Limb (tissue), 2 donors: ENCODE measurements around the gene SNAP25.
A peak's percentile ranks its signal among the peaks of the same experiment; 100 is the strongest.

Source experiments
- DNase-seq, 2 donors: peaks; one replicate each; pipeline ENCODE4 v3.0.0-alpha.2; 2016; ENCODE audit errors: extremely low spot score in 2 of 2

The SNAP25 gene

DNA sequence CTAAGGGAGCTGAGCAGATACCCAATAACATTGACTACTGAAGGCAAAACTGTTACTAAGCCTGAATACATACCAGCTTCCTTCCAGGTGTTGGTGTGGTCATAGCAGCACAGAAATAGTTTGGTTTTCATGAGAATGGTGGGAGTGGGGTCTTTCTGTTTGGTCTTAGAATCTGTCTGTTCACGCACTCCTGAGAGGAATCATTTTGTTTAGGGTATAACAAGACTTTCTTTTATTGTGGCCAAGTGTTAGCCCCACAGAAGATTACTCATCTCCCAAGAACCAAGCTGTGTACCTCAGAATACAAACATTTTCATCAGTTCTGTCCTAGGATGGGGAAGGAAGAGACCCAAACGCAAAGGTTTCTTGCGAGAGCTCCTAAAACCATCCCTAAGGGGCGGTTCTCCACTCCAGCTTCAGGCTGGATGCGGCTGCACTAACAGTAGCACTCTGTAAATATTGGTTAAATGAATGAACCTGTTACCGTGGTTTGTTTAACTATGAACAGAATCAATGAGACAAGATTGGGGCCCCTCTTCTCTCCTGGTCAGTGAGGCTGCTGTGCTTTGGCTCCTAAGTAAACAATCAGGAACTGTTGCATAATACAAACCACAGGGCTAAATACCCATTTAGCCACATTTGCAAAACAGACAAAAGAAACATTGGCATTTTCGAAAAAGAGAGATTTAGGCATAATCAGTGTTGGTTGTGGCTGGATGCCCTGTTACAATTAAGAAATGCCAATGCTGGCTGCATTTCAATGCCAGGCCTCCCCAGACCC lies 44.9 kb downstream of the SNAP25 start:
- no peak for DNase-seq

DNA sequence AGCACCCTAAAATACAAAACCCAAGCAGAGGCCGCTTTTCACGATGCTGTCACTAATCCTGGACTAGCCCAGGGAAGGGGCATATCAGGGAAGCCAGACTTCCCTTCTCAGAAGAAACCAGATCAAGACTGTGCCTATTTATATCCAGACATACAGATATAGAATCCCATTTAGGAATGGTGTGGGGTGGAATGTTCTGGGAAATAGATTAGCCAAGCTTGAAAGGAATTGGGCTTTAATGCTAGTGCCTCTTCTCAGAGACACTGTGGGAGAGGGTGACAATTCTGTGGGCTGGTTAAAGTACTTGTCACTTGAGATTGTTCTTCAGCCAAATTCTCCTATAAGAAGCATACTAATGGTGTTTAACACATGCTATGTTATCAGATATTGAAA lies 45.5 kb downstream of the SNAP25 start:
- DNase-seq: no peak

- DNase-seq: no peak
Measured at GRCh38 chr20:10268636-10269035, 50.0 kb downstream of the SNAP25 start.

DNA sequence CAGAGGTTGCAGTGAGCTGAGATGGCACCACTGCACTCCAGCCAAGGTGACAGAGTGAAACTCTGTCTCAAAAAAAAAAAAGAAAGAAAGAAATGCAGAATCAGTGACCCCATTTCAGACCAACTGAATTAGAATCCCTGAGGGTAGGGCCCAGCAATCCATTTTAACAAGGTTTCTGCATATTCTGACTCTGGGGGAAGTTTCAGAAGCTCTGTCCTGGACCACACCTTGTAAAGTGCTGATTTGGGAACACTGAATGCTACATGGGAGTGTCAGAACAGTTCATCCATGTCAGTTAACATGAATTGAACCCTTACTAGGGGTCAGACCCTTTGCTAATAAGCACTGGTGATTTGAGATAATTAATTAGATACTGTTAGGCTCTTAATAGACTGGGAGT lies 52.0 kb downstream of the SNAP25 start:
- DNase-seq: no peak

- peak; percentile 47 to 55 for DNase-seq
Measured at GRCh38 chr20:10271494-10272219, 53.0 kb downstream of the SNAP25 start.

GRCh38 chr20:10276878-10277580 lies 58.4 kb downstream of the SNAP25 start:
- no peak for DNase-seq

DNA sequence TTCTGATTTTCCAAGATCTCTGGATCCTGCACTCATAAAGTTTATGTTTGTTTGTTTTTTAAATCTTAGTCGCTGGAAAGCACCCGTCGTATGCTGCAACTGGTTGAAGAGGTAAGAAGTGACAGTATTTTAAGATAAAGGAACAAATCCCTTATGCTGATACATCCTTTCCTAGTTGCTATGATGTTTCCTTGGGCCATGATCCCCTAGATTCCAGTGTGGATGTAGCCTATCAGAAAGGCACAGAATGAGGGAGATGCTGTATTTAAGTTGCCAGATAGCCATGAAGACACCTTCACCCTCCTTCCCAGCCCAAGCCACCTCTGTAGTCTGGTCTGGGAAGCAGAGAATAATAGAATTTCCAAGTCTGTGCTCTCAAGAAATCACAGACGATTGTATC lies 59.0 kb downstream of the SNAP25 start:
- DNase-seq: no peak

DNA sequence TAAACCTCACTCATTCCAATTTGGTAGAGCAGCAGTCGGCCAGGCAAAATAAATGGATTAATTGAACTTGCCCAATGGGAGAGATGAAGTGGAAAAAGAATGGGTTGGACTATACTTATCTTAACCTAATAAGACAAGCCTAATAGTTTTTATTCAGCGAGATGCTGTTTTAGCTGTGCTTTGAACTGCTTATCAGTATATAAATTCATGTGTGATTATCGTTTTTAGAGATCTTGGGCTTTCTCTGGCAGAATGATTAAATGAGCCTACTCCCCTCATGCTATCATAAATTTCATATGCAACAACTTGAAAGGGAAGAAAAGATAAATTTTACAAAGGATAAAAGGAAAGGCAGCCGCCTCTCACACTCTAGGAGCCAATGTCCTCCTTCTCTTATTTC lies 59.8 kb downstream of the SNAP25 start:
- DNase-seq: no peak

DNA sequence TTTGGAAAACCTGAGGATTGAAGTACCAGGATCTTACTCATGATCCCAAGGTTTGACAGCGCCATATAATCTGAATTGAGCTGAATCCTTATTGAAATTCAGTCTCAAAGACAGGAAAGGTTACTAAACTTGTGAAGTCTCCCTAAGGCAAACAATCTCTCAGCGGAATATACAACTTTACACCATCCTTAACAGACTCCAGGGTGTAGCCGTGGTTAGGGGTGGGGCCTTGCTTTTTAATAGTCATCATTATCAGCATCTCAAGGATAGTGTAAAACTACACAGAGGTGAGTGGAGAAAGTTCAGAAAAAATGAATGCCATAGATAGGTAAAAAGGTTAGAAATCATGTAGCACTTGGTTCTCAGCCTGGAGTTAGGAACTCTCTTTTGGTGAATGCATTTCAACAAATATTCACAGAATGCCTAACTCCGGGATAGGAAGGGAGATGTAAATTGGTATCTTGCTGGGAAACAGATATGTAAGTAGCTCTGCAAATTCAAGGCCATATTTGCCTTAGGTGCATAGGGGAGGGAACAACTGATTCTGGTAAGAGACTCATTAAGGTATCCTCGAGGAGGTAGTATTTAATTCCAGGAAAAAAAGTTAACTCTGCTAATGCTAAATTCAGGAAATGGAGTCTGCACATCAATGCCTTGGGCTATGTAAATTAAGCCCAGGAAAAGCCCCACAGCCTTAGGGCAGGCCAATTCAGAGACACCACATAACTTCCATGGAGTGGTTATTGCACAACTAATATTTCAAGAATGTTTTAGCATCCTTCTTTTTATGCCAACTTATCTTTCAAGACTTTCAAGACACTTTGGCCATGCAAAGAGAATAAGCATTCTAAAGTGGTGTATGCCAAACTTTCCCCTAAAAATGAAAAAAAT lies 61.6 kb downstream of the SNAP25 start:
- DNase-seq: no peak

- DNase-seq: no peak
Measured at GRCh38 chr20:10281911-10282310, 63.3 kb downstream of the SNAP25 start.

DNA sequence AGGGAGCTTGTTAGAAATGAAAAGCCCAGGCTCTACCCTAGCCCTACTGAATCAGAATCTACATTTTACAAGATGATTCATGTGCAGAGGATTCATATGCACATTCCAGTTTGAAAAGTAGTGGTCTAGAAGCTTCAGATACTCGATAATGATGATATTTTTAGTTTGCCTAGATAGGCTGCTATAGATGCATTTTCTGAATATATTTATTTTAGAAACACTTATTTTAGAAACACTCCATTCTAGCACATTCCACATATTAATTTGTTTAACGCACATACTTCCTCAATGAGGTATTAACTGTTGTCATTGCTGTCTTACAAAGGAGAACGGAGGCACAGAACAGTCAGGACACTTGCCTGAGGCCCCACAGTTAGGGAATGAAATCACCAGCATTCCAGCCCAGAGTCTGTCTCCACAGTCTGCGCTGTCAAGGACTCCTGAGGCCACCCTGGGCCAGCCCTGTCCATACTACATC lies 64.4 kb downstream of the SNAP25 start:
- no peak for DNase-seq

DNA sequence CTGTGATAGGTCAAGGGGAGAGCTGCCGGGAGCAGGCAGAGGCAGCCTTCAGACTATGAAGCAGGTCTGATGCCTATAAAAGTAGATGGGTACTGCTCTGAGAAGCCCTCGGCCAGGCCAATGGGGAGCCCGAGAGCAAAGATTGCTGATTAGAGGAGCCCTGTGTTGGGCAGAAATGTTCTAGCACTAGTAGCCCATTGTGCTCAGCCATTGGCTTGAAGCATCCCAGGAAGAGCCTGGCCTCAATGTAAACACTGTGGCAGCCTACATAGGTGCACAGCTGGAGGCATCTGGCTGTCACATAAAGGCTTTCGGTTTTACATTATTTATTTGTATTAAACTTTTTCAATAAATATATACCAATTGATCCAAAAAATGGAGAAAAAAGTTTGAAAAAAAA lies 67.7 kb downstream of the SNAP25 start:
- no peak for DNase-seq

DNA sequence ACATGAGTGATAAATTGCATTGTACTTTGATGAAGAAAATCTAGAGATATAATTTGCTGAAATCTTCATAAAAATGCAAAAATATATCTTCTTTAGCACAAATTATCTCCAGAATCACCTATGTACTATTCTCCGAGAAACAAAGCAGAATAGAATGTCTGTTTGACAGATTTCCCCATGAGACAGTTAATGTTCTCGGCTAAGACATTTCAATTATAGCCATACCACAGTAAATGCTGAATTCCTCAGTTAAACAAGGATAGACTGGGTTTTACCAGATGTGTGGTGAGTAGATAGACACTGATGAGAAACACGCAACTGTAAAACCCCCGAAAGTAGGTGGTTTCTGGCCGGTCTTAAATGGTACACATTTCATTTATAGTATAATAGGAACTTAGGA lies 69.8 kb downstream of the SNAP25 start:
- DNase-seq: no peak

- no peak for DNase-seq
Measured at GRCh38 chr20:10288954-10289646, 70.5 kb downstream of the SNAP25 start.

- DNase-seq: no peak
Measured at GRCh38 chr20:10291568-10292248, 73.1 kb downstream of the SNAP25 start.

- DNase-seq: no peak
Measured at GRCh38 chr20:10297223-10297622, 78.6 kb downstream of the SNAP25 start.

GRCh38 chr20:10297684-10298240 lies 79.1 kb downstream of the SNAP25 start:
- no peak for DNase-seq

DNA sequence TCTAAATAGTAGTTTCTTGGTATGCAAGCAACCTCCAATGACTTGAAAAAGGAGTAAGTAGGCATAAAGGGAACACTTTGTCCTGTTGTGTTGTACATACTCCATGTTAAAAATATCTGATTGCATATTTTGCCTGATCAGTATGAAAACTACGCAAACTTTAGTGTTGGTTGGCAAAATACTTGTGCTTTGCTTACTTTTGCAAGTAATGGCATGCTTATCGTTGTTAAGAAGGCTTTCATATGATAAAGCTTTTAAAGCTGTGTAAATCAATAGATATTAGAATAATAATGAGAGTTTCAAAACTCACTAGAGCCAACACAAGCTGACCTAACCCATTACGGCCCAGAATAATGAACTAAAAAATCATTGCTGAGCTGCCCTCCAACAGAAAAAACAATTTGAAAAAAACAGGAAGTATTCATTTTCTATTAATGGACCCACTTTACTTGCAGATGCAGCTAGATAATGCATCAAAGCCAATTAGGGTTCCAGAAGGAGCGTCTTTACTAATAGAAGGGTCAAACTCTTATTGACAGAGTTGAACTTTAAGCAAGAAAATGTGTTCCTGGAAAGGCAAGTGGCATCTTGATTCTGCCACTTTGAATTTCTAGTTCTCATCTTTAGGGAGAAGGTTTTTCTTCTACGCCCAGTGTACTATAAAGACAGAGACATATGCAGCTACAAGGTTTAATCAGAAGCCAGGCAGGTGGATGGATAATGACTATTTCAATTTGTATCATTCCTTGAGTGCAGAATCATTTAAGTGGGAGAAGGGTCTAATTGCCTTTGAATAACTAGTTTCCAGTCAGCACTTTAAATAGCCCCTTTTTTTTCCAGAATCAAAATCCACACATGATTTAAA lies 82.2 kb downstream of the SNAP25 start:
- DNase-seq: no peak

- no peak for DNase-seq
Measured at GRCh38 chr20:10303852-10304251, 85.2 kb downstream of the SNAP25 start.
